Omental fat pad (tissue), 4 donors: ENCODE results near the gene NHLRC3. TPM values are rescaled to one million over a fixed set of nuclear protein-coding genes. Genes with fewer than 3 reads are reported as not detected.
A peak's percentile ranks its signal among the peaks of the same experiment; 100 is the strongest.

ENCODE experiments used
- ATAC-seq: fragments of 150-250 bp; one replicate; pipeline ENCODE4 v1.9.1; 2016; ENCODE audit warnings: mild to moderate bottlenecking, moderate library complexity; ENCODE audit not compliant: low FRiP score
- DNase-seq: peaks from one replicate; pipeline ENCODE4 v3.0.0-alpha.2; 2019; ENCODE audit warnings: low spot score
- CTCF ChIP-seq, 3 donors: fragments of 450-650 bp; IDR thresholded peaks; one replicate each; pipeline ENCODE4 v1.5.1; 2016 to 2017; ENCODE audit warnings: antibody characterized with exemption in 3 of 3, mild to moderate bottlenecking in 3 of 3, moderate library complexity in 2 of 3
- total RNA-seq, 4 donors: library from RNA; depleted of rRNA; stranded (reverse); fragments of >200 nt; gene quantifications; one replicate each; pipeline ENCODE4 v1.1.0, GENCODE V29; 2016

The NHLRC3 gene
- total RNA-seq, 4 donors from 2014 or later = 18.4 to 25.2 (median 23.3) TPM

- DNase-seq (no peak), ATAC-seq (no peak)
- no peak for TF ChIP-seq CTCF (IDR thresholded peaks at IDR 0.05)
These were observed 24.8 kb upstream of the NHLRC3 start for GRCh38 chr13:39013462-39013861.

GRCh38 chr13:39016087-39016486 lies 22.2 kb upstream of the NHLRC3 start:
- no peak for DNase-seq
- ATAC-seq = no peak
- no peak for TF ChIP-seq CTCF (IDR thresholded peaks at IDR 0.05)

GRCh38 chr13:39016787-39017186 lies 21.5 kb upstream of the NHLRC3 start:
- no peak for DNase-seq
- TF ChIP-seq CTCF (IDR thresholded peaks at IDR 0.05) = no peak
- ATAC-seq = no peak

- ATAC-seq = no peak
- no peak for DNase-seq
- no peak for TF ChIP-seq CTCF (IDR thresholded peaks at IDR 0.05)
These were observed 17.3 kb upstream of the NHLRC3 start for GRCh38 chr13:39020853-39021462.

- DNase-seq = no peak
- TF ChIP-seq CTCF (IDR thresholded peaks at IDR 0.05) = no peak
- ATAC-seq = peak; percentile 10
These were observed 14.9 kb upstream of the NHLRC3 start for GRCh38 chr13:39023316-39023715.

GRCh38 chr13:39023761-39024160 lies 14.5 kb upstream of the NHLRC3 start:
- ATAC-seq (peak; percentile 23), DNase-seq (no peak)
- no peak for TF ChIP-seq CTCF (IDR thresholded peaks at IDR 0.05)

GRCh38 chr13:39025433-39025839 lies 12.8 kb upstream of the NHLRC3 start:
- DNase-seq (no peak), ATAC-seq (no peak)
- no peak for TF ChIP-seq CTCF (IDR thresholded peaks at IDR 0.05)
